Prostate gland (tissue), 2 donors: ENCODE results near the gene GZF1. TPM values are rescaled to one million over a fixed set of nuclear protein-coding genes. Genes with fewer than 3 reads are reported as not detected.

ENCODE experiments used
- DNase-seq: peaks from one replicate; pipeline ENCODE4 v3.0.0-alpha.2; 2019; ENCODE audit warnings: low spot score
- H3K27ac ChIP-seq, 2 donors: fragments of 200-600 bp; sonication (generic); 2 replicates each; pipeline ENCODE4 v1.5.1; 2017 to 2019
- H3K27me3 ChIP-seq: fragments of 200-600 bp; sonication (generic); replicated peaks from 2 replicates; pipeline ENCODE4 v1.5.1; 2019; ENCODE audit not compliant: insufficient read depth
- H3K36me3 ChIP-seq, 2 donors: fragments of 200-600 bp; sonication (generic); 1 replicate in 1 of 2; 2 replicates in 1 of 2; pipeline versions ENCODE4 v1.5.1 to v1.8.1; 2017 to 2019
- H3K4me1 ChIP-seq: fragments of 200-600 bp; sonication (generic); replicated peaks from 2 replicates; pipeline ENCODE4 v1.5.1; 2019
- H3K4me3 ChIP-seq, 2 donors: fragments of 200-600 bp; sonication (generic); 2 replicates each; pipeline ENCODE4 v1.5.1; 2017 to 2019
- H3K9me3 ChIP-seq: fragments of 200-600 bp; sonication (generic); 2 replicates; pipeline ENCODE4 v1.5.1; 2017
- CTCF ChIP-seq, 4 experiments: fragments of 200-600 bp in 2 of 4; fragments of 450-650 bp in 2 of 4; sonication (generic) in 2 of 4; IDR thresholded peaks; 1 replicate in 3 of 4; 2 replicates in 1 of 4; pipeline ENCODE4 v1.5.1; 2016 to 2019; ENCODE audit warnings: antibody characterized with exemption in 4 of 4, mild to moderate bottlenecking in 2 of 4, moderate library complexity in 2 of 4
- POLR2A ChIP-seq: fragments of 450-650 bp; IDR thresholded peaks from one replicate; pipeline ENCODE4 v1.6.1; 2016; ENCODE audit warnings: antibody characterized with exemption, mild to moderate bottlenecking
- POLR2AphosphoS5 ChIP-seq: sonication (generic); formaldehyde crosslinking; IDR thresholded peaks from one replicate; pipeline ENCODE4 v1.6.1; 2017; ENCODE audit warnings: antibody characterized with exemption
- WGBS: methylation state at CpG from one replicate; pipeline ENCODE4 v1.1.5; 2018; 5-methylcytosine and 5-hydroxymethylcytosine counted together
- intact Hi-C: fragments of 100-400 bp; cut with DNase I; formaldehyde crosslinking; loops from one replicate; pipeline ENCODE4 v1.14.2; 2022
- total RNA-seq, 2 donors: library from RNA; depleted of rRNA; stranded (reverse); fragments of >200 nt; gene quantifications; one replicate each; pipeline ENCODE4 v1.1.0, GENCODE V29; 2016

The GZF1 gene
- total RNA-seq, 2 donors from 2014 or later, result 9.4 to 45.3 TPM

- peaks cover 8% of the 10 kb centered on the region for H3K4me1 ChIP-seq
- H3K36me3 ChIP-seq, result no peaks in the 10 kb centered on the region
- intact Hi-C loops, result loop anchor here (5.0 to 10.0 kb wide), 4 partner anchors 59 to 1632 kb away; partner anchors contain the start of genes APMAP, CST9 and NAPB
- TF ChIP-seq POLR2A (no peak), POLR2AphosphoS5 (no peak), CTCF (IDR thresholded peaks at IDR 0.05) (no peak)
- no peaks in the 10 kb centered on the region for H3K9me3 ChIP-seq
- DNase-seq, result no peak
- no peaks in the 10 kb centered on the region for H3K27me3 ChIP-seq
- H3K27ac ChIP-seq, result no peak overlapping the region
- peak overlapping the region in 1 of 2 donors; percentile 91 for H3K4me3 ChIP-seq
- 58% methylated on average over 4 of the region's 4 CpGs for WGBS
Measured at GRCh38 chr20:23363257-23363649, 1.3 kb downstream of the GZF1 start.

DNA sequence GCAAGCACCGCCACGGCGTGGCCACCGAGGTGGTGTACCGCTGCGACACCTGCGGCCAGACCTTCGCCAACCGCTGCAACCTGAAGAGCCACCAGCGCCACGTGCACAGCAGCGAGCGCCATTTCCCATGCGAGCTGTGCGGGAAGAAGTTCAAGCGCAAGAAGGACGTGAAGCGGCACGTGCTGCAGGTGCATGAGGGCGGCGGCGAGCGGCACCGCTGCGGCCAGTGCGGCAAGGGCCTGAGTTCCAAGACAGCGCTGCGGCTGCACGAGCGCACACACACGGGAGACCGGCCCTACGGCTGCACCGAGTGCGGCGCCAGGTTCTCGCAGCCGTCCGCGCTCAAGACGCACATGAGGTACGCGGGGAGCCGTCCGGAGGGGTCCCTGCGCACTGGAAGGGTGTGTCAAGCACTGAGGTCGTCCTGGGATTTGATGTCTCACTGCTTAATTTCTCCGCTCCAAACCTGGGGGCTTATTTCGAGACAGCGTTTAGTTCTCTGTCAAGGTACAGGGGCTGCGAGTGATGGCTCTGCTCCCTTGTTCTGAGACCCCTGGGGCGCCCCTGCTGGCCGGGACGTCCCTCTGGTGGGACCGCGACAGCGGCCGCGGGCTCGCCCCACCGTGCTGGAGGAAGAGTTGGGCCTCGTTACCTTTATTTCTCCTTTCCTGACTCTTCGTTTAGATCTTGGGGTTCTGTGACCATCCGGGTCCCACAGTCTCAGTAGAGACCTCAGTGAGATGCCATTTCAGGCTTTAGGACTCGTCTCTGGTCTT lies 3.6 kb downstream of the GZF1 start:
- intact Hi-C loops, result loop anchor here (10.0 kb wide), 1 partner anchor 1629 kb away; the partner anchor contains the start of gene APMAP
- no peak for DNase-seq
- TF ChIP-seq POLR2A, result no peak
- no peak for TF ChIP-seq CTCF (IDR thresholded peaks at IDR 0.05)
- TF ChIP-seq POLR2AphosphoS5, result no peak

GRCh38 chr20:23366384-23366783 lies 4.4 kb downstream of the GZF1 start:
- no peak overlapping the region for H3K4me3 ChIP-seq
- H3K27me3 ChIP-seq, result no peaks in the 10 kb centered on the region
- intact Hi-C loops, result loop anchor here (10.0 kb wide), 1 partner anchor 1628 kb away; the partner anchor contains the start of gene APMAP
- WGBS, result 60% methylated on average over 1 of the region's 1 CpG
- H3K27ac ChIP-seq, result no peak overlapping the region
- peaks cover 8% of the 10 kb centered on the region for H3K4me1 ChIP-seq
- no peaks in the 10 kb centered on the region for H3K9me3 ChIP-seq
- TF ChIP-seq CTCF (IDR thresholded peaks at IDR 0.05) (no peak), POLR2AphosphoS5 (no peak), POLR2A (no peak)
- DNase-seq, result no peak
- no peaks in the 10 kb centered on the region for H3K36me3 ChIP-seq

More for the DNA sequence above, 3.6 kb downstream of the GZF1 start:
- Histone ChIP-seq H3K27ac (no peak overlapping the region), H3K36me3 (no peaks in the 10 kb centered on the region), H3K4me1 (peaks cover 8% of the 10 kb centered on the region), H3K9me3 (no peaks in the 10 kb centered on the region), H3K27me3 (no peaks in the 10 kb centered on the region), H3K4me3 (no peak overlapping the region)
- 94% methylated on average over 65 of the region's 65 CpGs for WGBS

GRCh38 chr20:23367770-23368169 lies 5.8 kb downstream of the GZF1 start:
- peaks cover 8% of the 10 kb centered on the region for H3K4me1 ChIP-seq
- H3K27ac ChIP-seq, result no peak overlapping the region
- no peak for DNase-seq
- H3K36me3 ChIP-seq, result no peaks in the 10 kb centered on the region
- no peaks in the 10 kb centered on the region for H3K27me3 ChIP-seq
- H3K4me3 ChIP-seq, result no peak overlapping the region
- TF ChIP-seq CTCF (IDR thresholded peaks at IDR 0.05), result no peak
- TF ChIP-seq POLR2A, result no peak
- TF ChIP-seq POLR2AphosphoS5, result no peak
- H3K9me3 ChIP-seq, result no peaks in the 10 kb centered on the region
- intact Hi-C loops, result loop anchor here (10.0 kb wide), 1 partner anchor 1627 kb away; the partner anchor contains the start of gene APMAP
